GM12878 (cell line): ENCODE data around the gene WNK1. TPM values are rescaled to one million over a fixed set of nuclear protein-coding genes. Genes with fewer than 3 reads are reported as not detected.

Experiments
- BMI1 ChIP-seq: fragments of 450-650 bp; IDR thresholded peaks from 2 replicates; pipeline ENCODE4 v1.6.1; 2016; ENCODE audit warnings: mild to moderate bottlenecking, moderate library complexity, borderline replicate concordance
- BRCA1 ChIP-seq: IDR thresholded peaks from 2 replicates; pipeline ENCODE4 v1.6.1; 2011; ENCODE audit warnings: low read depth, low read length, improper control_type of control experiment
- CBX5 ChIP-seq: sonication (generic); IDR thresholded peaks from 2 replicates; pipeline ENCODE4 v1.6.1; 2016; ENCODE audit warnings: low read depth, moderate library complexity, mild to moderate bottlenecking, inconsistent platforms
- CREM ChIP-seq: IDR thresholded peaks from 2 replicates; pipeline ENCODE4 v1.6.1; 2014; ENCODE audit warnings: antibody characterized with exemption, low read depth
- EGR1 ChIP-seq, 2 experiments: IDR thresholded peaks; 1 replicate in 1 of 2; 2 replicates in 1 of 2; pipeline ENCODE4 v1.6.1; 2011 to 2012; ENCODE audit warnings: low read depth in 2 of 2, low read length in 2 of 2, borderline replicate concordance in 1 of 2, mild to moderate bottlenecking in 1 of 2, moderate library complexity in 1 of 2
- GATAD2B ChIP-seq: fragments of 450-650 bp; conservative IDR thresholded peaks from 2 replicates; pipeline ENCODE4 v1.6.1; 2017; ENCODE audit warnings: low read depth, mild to moderate bottlenecking, moderate library complexity
- HSF1 ChIP-seq: fragments of 150-350 bp; IDR thresholded peaks from 2 replicates; pipeline ENCODE4 v1.6.1; 2014; ENCODE audit warnings: mild to moderate bottlenecking, low read depth, low read length
- IKZF2 ChIP-seq, 2 experiments: fragments of 450-650 bp; IDR thresholded peaks; 2 replicates each; pipeline ENCODE4 v1.6.1; 2017; ENCODE audit warnings: mild to moderate bottlenecking in 2 of 2, moderate library complexity in 2 of 2
- MXI1 ChIP-seq: fragments of 150-350 bp; IDR thresholded peaks from 2 replicates; pipeline ENCODE4 v1.6.1; 2011; ENCODE audit warnings: low read depth, mild to moderate bottlenecking, inconsistent platforms, low read length, improper control_type of control experiment
- MYC ChIP-seq: IDR thresholded peaks from 2 replicates; pipeline ENCODE4 v1.6.1; 2011; ENCODE audit warnings: mild to moderate bottlenecking, low read length, moderate library complexity, inconsistent platforms; ENCODE audit not compliant: insufficient read depth, insufficient replicate concordance, insufficient read length, severe bottlenecking
- NFIC ChIP-seq: IDR thresholded peaks from 2 replicates; pipeline ENCODE4 v1.6.1; 2012; ENCODE audit warnings: low read depth, mild to moderate bottlenecking, inconsistent platforms, low read length, moderate library complexity
- POLR2A ChIP-seq: IDR thresholded peaks from 2 replicates; pipeline ENCODE4 v1.6.1; 2011; ENCODE audit warnings: low read depth, mild to moderate bottlenecking, low read length
- POU2F2 ChIP-seq: IDR thresholded peaks from 3 replicates; pipeline ENCODE4 v1.6.1; 2011; ENCODE audit warnings: low read depth, mild to moderate bottlenecking, low read length, borderline replicate concordance
- RAD51 ChIP-seq: fragments of 450-650 bp; IDR thresholded peaks from 2 replicates; pipeline ENCODE4 v1.6.1; 2016; ENCODE audit warnings: moderate library complexity, mild to moderate bottlenecking, inconsistent platforms
- SUZ12 ChIP-seq: fragments of 200-600 bp; sonication (generic); IDR thresholded peaks from one replicate; pipeline ENCODE4 v1.6.1; 2018; ENCODE audit warnings: antibody characterized with exemption, mild to moderate bottlenecking; ENCODE audit not compliant: unreplicated experiment
- TCF12 ChIP-seq: IDR thresholded peaks from 2 replicates; pipeline ENCODE4 v1.6.1; 2011; ENCODE audit warnings: low read depth, mild to moderate bottlenecking, low read length
- TCF3 ChIP-seq: IDR thresholded peaks from 2 replicates; pipeline ENCODE4 v1.6.1; 2012; ENCODE audit warnings: low read depth, mild to moderate bottlenecking, low read length, borderline replicate concordance; ENCODE audit not compliant: insufficient read depth
- USF1 ChIP-seq: IDR thresholded peaks from 2 replicates; pipeline ENCODE4 v1.6.1; 2011; ENCODE audit warnings: borderline replicate concordance, low read depth, mild to moderate bottlenecking, moderate library complexity, mixed read lengths, low read length; ENCODE audit not compliant: insufficient read depth; ENCODE audit errors: extremely low read length
- ZBTB4 ChIP-seq: fragments of 450-650 bp; formaldehyde crosslinking; IDR thresholded peaks from 2 replicates; pipeline ENCODE4 v1.4.0; 2022; ENCODE audit warnings: mild to moderate bottlenecking, moderate library complexity
- ZNF592 ChIP-seq: fragments of 450-650 bp; IDR thresholded peaks from 2 replicates; pipeline ENCODE4 v1.6.1; 2017; ENCODE audit warnings: mild to moderate bottlenecking, moderate library complexity
- polyA plus RNA-seq, 11 experiments: library from polyadenylated mRNA; depleted of rRNA in 4 of 11; unstranded in 6 of 11; stranded (reverse) in 5 of 11; fragments of >200 nt; fragmentation: Nextera tagmentation in 4 of 11; fragmentation: Illumina TruSeq in 1 of 11; extraction: Ambion mirVana in 4 of 11; extraction: Trizol in 1 of 11; gene quantifications; 1 replicate in 1 of 11; 2 replicates in 10 of 11; pipeline versions ENCODE4 v1.2.1 to v1.2.3, GENCODE V29; 2011 to 2016; ENCODE audit warnings: inconsistent platforms in 2 of 11, missing spikeins in 2 of 11, low read depth in 1 of 11
- total RNA-seq, 4 experiments: library from RNA; depleted of rRNA in 3 of 4; stranded (reverse); fragments of >200 nt in 3 of 4; fragmentation: Illumina TruSeq in 1 of 4; extraction: Trizol in 1 of 4; gene quantifications; 2 replicates each; pipeline versions ENCODE4 v1.2.1 to v1.2.3, GENCODE V29; 2013 to 2021

The WNK1 gene
- total and polyA plus RNA-seq, 10 of the 15 experiments (the other 5 are each of a cell fraction or from before 2014, with no cell fraction given), result 9.6 to 151 (median 86.6) TPM

DNA sequence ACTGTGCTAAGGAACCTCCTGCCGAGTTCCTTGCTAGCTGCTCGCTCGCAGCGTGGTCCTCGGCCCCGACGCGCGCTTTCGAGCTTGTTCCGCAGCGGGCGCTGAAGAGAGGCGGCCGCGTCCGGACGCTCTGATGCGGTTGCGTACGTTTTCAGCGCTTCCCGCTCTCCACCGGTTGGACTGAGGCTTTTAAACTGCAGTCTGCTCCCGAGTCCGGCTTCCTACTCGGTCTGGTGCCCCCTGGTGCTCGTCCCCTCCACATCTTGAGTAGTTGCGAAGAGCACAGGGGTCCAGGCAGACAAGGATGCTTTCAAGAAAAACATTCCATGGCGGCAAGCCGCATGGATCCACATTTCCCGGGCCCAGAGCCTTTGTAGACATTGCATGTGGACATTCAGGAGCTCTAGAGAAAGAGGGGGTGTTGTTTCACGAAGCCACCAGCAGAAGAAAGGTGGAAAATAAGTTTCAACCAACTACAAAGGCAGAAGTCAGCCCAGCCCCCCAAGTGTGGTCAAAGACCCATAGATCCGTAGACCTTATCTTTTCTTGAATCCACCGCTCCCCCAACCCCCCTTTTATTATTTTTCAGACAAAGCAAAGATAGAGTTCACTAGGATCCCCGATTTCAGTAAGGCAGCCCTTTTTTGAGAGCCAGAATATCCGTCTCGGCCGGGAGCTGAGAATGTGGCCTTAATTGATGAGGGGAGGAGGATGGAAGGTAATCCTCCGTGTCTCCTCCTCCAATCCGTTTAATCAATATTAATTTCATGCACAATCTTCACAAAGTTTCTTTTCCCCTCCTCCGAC lies 984 bp upstream of the WNK1 start (continued):
- TF ChIP-seq TCF12, result peak; percentile 22; the same call in 1 of the 2 replicates
- no peak for TF ChIP-seq ZNF592
- no peak for TF ChIP-seq BMI1
- TF ChIP-seq HSF1, result no peak
- TF ChIP-seq IKZF2 (IDR thresholded peaks at IDR 0.05), result peak; percentile 88 to 91
- no peak for TF ChIP-seq ZBTB4
- TF ChIP-seq MXI1, result no peak; the same call in 1 of the 2 replicates
- no peak for TF ChIP-seq BRCA1
- TF ChIP-seq RAD51, result no peak
- TF ChIP-seq POLR2A, result peak; percentile 89
- TF ChIP-seq CREM, result peak; percentile 82
- peak; percentile 19 to 55; a peak in 1 of 3 replicates for TF ChIP-seq EGR1 (IDR thresholded peaks at IDR 0.05; ENCODE audit: borderline replicate concordance in 1 of 2, low read depth in 2 of 2, low read length in 2 of 2)
- no peak for TF ChIP-seq SUZ12
- no peak for TF ChIP-seq MYC
- no peak for TF ChIP-seq TCF3
- peak; percentile 84; the same call in 1 of the 2 replicates for TF ChIP-seq GATAD2B
- TF ChIP-seq NFIC, result peak; percentile 15
- no peak for TF ChIP-seq USF1
- TF ChIP-seq CBX5, result no peak
- TF ChIP-seq POU2F2, result peak; percentile 86; the same call in 2 of the 3 replicates
